HG02970 (cell line): Measurements from ENCODE around the gene ST8SIA2.

Source experiments
- ATAC-seq: cut with Tn5 transposase; IDR thresholded peaks from one replicate; pipeline ENCODE4 v1.9.1; 2021; ENCODE audit warnings: mild to moderate bottlenecking, moderate library complexity, moderate number of reproducible peaks; ENCODE audit not compliant: unreplicated experiment, low FRiP score

Gene ST8SIA2

DNA sequence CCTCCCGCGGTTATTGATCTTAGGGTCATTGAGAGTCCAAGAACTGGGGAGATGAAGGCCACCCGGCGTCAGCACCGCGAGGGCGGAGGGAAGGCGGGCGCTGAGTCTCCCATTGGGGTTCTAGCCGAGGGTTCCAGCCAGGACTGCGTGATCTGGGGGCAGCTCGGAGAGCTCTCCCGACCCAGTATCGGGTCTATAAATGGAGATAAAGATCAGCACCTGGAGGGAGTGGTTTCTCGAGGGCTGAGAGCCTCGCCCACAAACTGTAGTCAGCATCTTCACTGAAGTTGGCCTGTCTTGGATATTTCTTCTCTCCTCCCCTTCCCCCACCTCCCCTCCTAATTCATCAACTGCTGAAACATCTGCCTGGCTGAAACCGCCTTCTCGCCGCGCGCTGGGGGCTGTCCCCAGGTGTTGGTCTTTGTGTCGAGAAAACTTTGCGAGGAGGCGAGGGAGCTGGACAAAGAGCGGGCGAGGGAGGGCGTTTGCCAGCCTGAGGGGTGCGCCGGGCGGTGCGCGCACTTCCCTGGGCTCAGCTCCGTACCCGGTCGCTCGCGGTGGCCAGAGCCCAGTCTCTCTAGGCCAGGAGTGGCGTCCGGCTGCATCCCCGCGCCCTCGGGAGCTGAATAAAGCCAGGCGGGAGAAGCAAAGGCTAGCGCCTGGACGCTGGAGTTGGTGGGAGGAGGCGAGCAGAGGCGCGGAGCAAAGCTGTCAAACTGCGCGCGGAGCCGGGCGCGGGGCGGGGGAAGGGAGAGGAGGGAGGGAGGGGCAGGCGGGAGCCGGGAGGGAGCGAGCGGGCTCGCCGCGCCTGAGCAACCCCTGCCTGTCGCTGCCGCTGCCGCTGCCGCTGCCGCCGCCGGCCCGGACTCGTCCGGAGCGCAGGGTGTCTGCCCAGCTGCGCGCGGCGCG is at the start of gene ST8SIA2:
ST8SIA2 (plus strand) TSS at position 811 of the 909 bp plus-strand sequence. CDS start 184 bp downstream, outside the sequence.
- ATAC-seq, result no peak

DNA sequence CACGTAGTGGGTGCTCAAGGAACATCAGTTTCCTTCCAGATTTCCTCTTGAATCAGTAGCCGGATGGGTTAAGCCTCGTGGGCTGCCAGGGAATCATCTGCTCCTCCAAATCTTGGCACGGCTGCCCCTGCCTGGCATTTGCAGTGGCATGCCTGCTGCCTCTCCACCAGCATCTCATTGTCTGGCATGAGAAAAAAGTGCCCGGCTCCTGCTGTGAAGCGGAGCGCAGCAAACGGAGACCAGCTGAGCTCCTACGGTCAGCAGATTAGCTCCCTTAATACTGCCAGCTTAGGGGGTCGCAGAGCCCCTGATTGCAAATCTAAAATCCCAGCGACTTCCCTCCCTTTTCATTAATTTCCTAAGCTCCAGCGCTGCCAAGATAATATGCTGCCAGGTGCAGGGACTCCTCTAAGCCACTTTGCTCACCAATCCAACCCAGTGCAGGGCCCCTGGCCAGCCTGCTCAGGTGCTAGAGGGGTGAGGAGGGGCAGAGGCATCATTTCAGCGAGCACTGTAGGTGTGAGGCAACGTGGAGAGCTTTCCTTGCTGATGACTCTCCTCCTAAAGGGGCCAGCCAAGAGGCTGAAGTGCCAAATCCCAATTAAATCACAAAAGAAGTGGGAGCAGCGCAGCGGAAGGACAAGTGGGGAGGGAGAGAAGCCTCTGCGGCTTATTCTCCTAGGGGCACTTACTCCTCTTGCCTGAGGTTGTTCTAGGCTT is 49.6 kb upstream of the ST8SIA2 start:
- no peak for ATAC-seq

DNA sequence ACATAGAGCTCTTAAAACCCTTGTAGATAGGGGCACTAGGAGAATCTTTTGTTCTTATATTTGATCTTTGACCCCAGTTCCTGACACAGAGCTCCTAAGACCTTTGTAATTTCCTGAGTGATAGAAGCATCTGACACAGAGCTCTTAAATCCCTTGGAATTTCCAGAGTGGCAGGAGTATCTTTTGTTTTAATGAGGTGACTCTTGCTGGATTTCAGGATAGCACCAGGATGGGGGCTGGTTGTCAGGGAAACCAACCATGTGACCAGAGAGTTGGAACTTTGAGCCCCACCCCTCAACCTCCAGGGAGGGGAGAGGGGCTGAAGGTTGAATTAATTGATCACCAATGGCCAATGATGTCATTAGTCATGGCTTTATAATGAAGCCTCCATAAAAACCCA is 47.6 kb upstream of the ST8SIA2 start:
- no peak for ATAC-seq

- no peak for ATAC-seq
These were observed 38.4 kb upstream of the ST8SIA2 start for GRCh38 chr15:92355307-92355706.

DNA sequence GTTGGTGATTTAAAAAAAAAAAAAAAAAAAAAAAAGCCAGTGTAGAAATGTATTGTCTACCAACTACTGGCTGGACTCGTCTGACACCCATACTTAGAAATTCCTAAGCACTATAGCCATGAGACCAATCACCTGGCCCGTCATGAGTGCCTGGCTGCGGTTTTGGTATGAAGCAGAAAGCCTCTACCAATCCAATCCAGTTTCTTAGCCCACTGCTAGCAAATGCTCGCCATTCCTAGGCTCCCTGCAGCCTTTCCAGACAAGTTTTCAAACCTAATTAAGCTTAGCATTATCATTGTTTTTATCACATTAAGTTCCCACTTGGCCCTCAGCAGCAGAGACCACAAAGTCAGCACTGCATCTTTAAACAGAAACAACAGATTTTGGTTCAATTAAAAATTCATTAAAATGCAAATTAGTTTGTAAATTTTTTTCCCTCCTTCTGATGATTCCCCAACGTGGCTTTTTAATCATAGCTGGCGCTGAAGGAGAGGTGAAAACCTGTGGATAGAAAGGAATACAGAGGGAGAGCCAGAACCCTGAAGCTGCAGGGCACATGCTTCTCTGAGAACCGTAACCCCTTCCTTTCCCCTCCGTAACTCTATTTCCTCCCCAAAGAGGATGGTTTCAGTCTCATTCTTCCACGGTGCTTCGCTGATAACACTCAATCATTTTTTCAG is 32.2 kb upstream of the ST8SIA2 start:
- ATAC-seq, result no peak

- ATAC-seq, result no peak
These were observed 31.7 kb upstream of the ST8SIA2 start for GRCh38 chr15:92362001-92362350.

- no peak for ATAC-seq
These were observed 28.6 kb upstream of the ST8SIA2 start for GRCh38 chr15:92365084-92365483.

- ATAC-seq, result no peak
These were observed 27.8 kb upstream of the ST8SIA2 start for GRCh38 chr15:92365906-92366305.

DNA sequence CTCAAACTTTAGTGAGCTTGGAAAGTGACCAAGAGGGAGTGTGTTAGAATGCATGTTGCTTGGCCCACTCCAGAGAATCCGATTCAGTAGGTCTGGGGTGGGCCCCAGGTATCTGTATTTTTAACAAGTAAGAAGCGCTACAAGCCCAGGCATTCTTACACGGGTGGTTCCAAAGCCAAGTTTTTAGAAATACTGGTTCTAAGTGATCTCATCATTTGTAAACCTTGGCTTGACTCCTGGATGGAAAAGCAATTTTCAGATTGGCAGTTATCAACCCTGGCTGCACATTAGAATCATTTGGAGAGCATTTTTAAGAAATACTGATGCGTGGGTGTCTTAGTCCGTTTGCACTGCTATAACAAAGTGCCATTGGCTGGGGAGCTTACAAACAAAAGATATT is 27.3 kb upstream of the ST8SIA2 start:
- no peak for ATAC-seq

DNA sequence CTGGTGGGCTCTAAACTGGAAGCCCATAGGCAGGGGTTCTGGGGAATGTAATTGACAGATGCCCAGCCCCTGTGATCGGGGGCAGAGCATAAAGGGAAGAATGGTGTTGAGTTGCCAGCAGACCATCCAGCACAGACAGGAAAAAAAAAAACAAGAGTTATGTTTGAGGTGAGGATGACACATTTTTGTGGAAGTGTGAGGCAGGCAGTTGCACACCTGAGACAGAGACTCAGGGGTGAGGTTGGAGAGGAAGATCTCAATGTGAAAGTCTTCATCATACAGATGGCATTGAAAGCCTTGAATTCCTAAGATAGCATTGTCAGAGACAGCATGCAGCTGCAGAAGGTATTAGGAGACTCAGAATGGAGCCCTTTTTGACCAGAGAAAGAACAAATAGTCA is 18.6 kb upstream of the ST8SIA2 start:
- no peak for ATAC-seq

DNA sequence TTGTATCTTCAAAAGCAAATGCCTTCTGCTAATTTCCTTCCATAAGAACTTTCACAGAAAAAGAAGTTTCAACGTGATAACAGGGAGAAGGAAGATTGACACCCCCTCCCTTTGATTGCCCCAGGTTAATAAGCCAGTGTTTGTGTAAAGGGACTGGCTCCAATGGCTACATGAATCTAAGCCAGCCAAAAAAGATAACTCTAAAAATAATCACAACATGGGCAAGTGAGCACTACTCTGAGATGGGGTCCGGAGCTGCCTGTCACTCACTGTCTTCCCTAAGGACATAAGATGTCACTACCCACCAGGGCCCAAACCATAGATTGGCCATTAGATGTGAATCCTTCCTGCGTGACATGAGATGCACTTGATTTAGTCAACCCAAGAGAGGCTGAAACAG is 17.6 kb upstream of the ST8SIA2 start:
- no peak for ATAC-seq

GRCh38 chr15:92377083-92377789 is 16.4 kb upstream of the ST8SIA2 start:
- ATAC-seq, result no peak

GRCh38 chr15:92383519-92384324 is 10.0 kb upstream of the ST8SIA2 start:
- ATAC-seq, result peak; percentile 64

DNA sequence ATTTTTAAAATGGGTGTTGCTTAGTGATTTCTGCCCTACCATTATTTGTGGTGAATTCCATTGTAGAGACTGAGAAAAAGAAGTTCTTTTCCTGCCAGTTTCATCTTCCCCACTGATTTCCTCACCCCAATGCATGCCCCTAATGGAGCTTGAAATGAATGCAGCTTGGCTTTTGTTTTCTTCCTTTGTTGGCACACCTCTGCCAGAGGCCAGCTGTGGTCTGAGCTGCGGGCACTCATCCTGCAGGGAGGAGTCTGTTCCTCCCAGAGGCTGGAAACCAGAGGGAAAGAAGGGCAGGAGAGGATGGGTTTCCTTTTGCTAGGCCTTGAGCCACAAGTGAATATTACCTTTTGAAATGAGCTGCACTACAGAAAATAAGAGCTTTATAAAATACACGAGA is 9.3 kb upstream of the ST8SIA2 start:
- no peak for ATAC-seq

- no peak for ATAC-seq
These were observed 8.6 kb upstream of the ST8SIA2 start for GRCh38 chr15:92385096-92385495.

- no peak for ATAC-seq
These were observed 2.0 kb upstream of the ST8SIA2 start for GRCh38 chr15:92391640-92392039.

GRCh38 chr15:92392462-92392861 is 1.2 kb upstream of the ST8SIA2 start:
- ATAC-seq, result no peak

GRCh38 chr15:92393980-92394308 is 263 bp downstream of the ST8SIA2 start:
- ATAC-seq, result no peak

GRCh38 chr15:92394309-92395097 is 822 bp downstream of the ST8SIA2 start:
- ATAC-seq, result no peak
